Cardiac fibroblast (primary cell): Measurements from ENCODE around the gene SMAD3.

ENCODE experiments used
- DNase-seq, 2 donors: peaks; one replicate each; pipeline versions ENCODE4 v3.0.0 to v3.0.0-alpha.2; 2010; ENCODE audit warnings: low read depth in 2 of 2
- H3K4me3 ChIP-seq, 2 donors: replicated peaks in 1 of 2; 1 replicate in 1 of 2; 2 replicates in 1 of 2; pipeline ENCODE4 v1.5.1; 2011; ENCODE audit warnings: low read depth in 2 of 2, low read length in 2 of 2, mild to moderate bottlenecking in 2 of 2, moderate library complexity in 1 of 2
- CTCF ChIP-seq: IDR thresholded peaks from one replicate; pipeline ENCODE4 v1.5.1; 2011; ENCODE audit warnings: low read depth, mild to moderate bottlenecking, low read length, inconsistent platforms

Gene SMAD3

GRCh38 chr15:67146875-67147381, 81.5 kb downstream of the SMAD3 start:
- peak; percentile 92 to 96 for DNase-seq
- H3K4me3 ChIP-seq, result no peak overlapping the region
- no peak for TF ChIP-seq CTCF

- no peak for DNase-seq
- no peak for TF ChIP-seq CTCF
- no peak overlapping the region for H3K4me3 ChIP-seq
Measured at GRCh38 chr15:67147396-67147949, 82.1 kb downstream of the SMAD3 start.

- TF ChIP-seq CTCF, result no peak
- DNase-seq, result peak; percentile 68 to 77
- H3K4me3 ChIP-seq, result no peak overlapping the region
Measured at GRCh38 chr15:67148196-67148701, 82.8 kb downstream of the SMAD3 start.

GRCh38 chr15:67149068-67149772, 83.8 kb downstream of the SMAD3 start:
- DNase-seq, result no peak
- H3K4me3 ChIP-seq, result no peak overlapping the region
- TF ChIP-seq CTCF, result no peak

GRCh38 chr15:67149773-67150022, 84.3 kb downstream of the SMAD3 start:
- TF ChIP-seq CTCF, result no peak
- no peak overlapping the region for H3K4me3 ChIP-seq
- DNase-seq, result no peak

GRCh38 chr15:67150023-67150860, 84.8 kb downstream of the SMAD3 start:
- no peak for TF ChIP-seq CTCF
- peak overlapping the region in 1 of 2 donors; percentile 11 for H3K4me3 ChIP-seq
- DNase-seq, result peak; percentile 98 to 99
